Measurements from ENCODE around the gene SPACDR. TPM values are rescaled to one million over a fixed set of nuclear protein-coding genes. Genes with fewer than 3 reads are reported as not detected.

SPACDR gene
- polyA plus RNA-seq, 3 donors: 0.99 to 2.0 (median 1.4) TPM

DNA sequence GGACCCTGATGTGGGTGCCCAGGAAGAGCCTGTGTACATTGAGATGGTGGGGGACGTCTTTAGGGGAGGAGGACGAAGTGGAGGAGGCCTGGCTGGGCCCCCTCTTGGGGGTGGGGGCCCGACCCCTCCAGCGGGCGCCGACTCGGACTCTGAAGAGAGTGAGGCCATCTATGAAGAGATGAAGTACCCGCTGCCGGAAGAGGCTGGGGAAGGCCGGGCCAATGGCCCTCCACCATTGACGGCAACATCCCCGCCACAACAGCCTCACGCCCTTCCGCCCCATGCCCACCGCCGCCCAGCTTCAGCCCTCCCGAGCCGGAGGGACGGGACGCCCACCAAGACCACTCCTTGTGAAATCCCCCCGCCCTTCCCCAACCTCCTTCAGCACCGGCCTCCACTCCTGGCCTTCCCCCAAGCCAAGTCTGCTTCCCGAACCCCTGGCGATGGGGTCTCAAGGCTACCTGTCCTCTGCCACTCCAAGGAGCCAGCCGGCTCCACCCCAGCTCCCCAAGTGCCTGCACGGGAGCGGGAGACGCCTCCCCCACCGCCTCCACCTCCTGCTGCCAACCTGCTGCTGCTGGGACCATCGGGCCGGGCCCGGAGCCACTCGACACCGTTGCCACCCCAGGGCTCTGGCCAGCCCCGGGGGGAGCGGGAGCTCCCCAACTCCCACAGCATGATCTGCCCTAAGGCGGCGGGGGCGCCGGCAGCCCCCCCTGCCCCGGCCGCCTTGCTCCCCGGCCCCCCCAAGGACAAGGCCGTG lies 24.5 kb upstream of the SPACDR start:
- DNase-seq (ENCODE audit: extremely low read depth in 1 of 11, low read depth in 9 of 11, low spot score in 4 of 11): no peak

- DNase-seq (ENCODE audit: extremely low read depth in 1 of 11, low read depth in 9 of 11, low spot score in 4 of 11): no peak
Observed at GRCh38 chr7:100486753-100487446, 22.8 kb upstream of the SPACDR start.

DNA sequence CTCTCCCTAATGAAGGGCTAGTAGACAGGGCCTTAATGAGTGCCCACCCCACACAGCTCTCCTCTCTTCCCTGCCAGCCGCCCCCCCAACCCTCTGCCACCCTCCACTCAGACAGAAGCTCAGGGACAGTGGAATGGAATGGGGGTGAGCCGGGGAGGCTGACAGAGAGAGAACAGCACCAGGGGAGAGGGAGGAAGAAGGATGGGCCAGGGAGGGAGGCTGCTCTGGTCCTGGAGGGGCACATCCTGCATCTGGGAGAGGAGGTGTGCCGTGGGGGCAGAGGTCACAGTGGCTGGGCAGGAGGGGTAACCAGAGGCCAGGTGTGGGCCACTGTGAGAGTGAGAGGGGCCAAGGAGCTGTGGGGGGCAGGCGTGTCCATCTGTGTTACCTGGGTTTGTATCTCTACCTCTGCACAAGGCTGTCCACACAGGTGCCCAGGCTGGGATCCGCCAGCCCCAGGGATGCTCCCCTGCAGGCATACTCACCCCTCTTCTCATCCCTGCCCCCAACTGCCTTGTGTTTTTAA lies 22.1 kb upstream of the SPACDR start:
- no peak for DNase-seq (ENCODE audit: extremely low read depth in 1 of 11, low read depth in 9 of 11, low spot score in 4 of 11)

DNA sequence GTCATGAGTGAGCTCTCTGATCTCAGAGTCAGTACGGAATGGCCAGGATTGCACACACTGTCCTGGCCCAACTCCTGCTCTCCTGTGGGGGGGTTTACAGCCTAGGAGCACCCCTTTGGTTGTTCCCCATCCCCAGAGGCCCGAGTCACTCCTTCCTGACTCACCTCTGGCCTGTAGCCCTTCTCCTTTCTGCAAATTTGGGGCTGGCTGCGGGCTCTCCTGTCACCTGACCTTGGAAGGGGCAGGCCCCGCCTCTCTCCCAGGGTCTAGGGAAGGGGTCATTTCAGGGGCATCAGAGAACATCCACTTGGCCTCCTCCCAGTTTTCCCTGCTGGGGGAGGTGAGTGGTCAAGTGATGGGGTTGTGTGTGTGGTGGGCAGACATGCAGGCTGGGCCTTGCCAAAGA lies 21.4 kb upstream of the SPACDR start:
- no peak for DNase-seq (ENCODE audit: extremely low read depth in 1 of 11, low read depth in 9 of 11, low spot score in 4 of 11)

GRCh38 chr7:100484673-100485045 lies 20.6 kb upstream of the SPACDR start:
- no peak for DNase-seq (ENCODE audit: extremely low read depth in 1 of 11, low read depth in 9 of 11, low spot score in 4 of 11)

DNA sequence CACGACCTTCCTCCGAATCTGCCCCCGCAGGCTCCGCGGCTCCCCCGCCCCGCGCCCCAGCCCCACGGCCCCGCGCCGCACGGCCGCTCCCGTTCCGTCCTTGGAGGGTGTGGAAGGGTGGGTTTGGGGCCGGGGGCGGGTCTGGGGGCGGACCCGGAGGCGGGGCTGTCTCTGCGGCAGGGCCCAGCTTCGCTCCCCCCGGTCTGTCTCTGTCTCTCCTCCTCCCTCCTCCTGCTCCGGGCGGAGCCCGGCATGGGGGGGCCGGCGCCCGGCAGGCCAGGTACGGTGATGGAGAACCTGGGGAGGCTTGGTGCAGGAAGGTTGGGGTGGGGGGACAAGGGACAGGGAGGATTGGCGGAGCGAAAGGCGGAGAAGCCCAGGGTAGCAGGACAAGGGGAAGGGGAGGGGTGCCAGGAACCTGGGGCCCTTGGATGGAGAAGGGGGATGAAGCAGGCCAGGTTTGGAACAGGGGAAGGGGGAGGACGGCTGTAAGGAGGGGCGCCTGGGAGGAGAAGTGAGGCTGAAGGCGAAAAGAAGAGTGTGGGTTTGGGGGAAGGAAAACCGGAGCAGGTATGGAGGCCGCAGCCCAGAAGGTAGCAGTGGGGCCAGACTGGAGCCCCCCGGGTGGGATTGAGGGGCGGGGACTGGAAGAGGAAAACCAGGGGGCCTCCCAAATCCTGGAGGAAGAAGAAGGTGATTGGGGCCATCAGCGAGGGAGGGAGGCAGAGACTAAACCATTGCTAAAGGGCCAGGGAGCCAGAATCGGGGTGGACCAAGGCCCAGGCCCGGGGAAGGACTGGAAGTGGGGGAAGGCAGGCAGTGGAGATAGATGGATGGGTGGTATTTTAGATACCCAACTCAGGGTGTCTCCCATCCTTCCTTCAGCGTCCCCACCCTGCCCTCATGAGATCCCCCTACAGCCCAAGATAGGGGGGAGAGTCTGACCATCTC lies 19.9 kb upstream of the SPACDR start, which contains the start of gene NYAP1:
NYAP1 (plus strand) TSS at position 206 of the 951 bp plus-strand sequence. CDS start 1,385 bp downstream, outside the sequence.
- peak in 4 of 11 donors; percentile 50 to 63 (median 56) for DNase-seq (ENCODE audit: extremely low read depth in 1 of 11, low read depth in 9 of 11, low spot score in 4 of 11)

GRCh38 chr7:100483090-100483721 lies 19.1 kb upstream of the SPACDR start:
- DNase-seq (ENCODE audit: extremely low read depth in 1 of 11, low read depth in 9 of 11, low spot score in 4 of 11): peak in 5 of 11 donors; percentile 53 to 71 (median 66)

- no peak for DNase-seq (ENCODE audit: extremely low read depth in 1 of 11, low read depth in 9 of 11, low spot score in 4 of 11)
Observed at GRCh38 chr7:100482728-100483089, 18.6 kb upstream of the SPACDR start.

DNA sequence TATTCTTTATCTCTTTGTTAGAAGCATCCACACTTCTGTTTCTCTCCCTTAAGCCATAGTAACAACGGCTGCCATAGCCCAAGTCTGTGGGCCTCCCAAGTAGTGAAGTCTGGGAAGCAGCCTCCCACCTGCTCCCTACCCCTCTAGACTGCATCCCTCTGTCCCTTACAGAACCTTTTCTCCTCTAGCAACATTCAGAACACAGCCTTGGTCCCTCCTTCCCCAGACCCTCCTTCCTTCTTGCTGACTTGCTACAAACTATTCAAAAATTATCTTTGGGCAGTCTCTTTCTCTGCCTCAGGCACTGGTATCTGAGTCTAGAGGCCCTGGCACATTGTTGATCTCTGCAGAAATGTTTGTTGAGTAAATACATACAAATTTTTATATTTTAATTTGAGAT lies 17.4 kb upstream of the SPACDR start:
- DNase-seq (ENCODE audit: extremely low read depth in 1 of 11, low read depth in 9 of 11, low spot score in 4 of 11): no peak

GRCh38 chr7:100478958-100479660 lies 15.0 kb upstream of the SPACDR start, which contains the start of gene TSC22D4:
Gene TSC22D4 (minus strand): TSS chr7:100479214. CDS start chr7:100478038, 1,176 bp downstream.
- peak; percentile 79 to 92 (median 87) for DNase-seq (ENCODE audit: extremely low read depth in 1 of 11, low read depth in 9 of 11, low spot score in 4 of 11)

DNA sequence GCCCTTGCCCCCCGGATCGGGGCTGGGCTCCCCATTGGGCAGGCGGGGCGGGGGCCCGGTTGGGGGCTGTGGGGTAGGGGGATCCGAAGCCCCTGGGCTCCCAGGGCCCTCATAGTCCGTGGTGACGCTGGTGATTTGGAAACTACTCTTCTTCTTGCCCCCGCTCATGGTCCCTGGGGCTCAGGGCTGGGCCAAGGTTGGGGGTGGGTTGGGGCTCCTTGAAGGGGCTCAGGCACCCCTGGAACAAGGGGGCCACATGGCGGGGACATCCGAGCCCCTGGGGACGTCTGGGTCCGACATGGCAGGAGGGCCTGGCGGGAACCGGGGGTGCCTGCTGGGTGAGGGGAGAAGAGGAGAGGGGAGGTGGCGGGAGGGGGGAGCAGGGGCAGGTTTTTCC lies 13.8 kb upstream of the SPACDR start:
- DNase-seq (ENCODE audit: extremely low read depth in 1 of 11, low read depth in 9 of 11, low spot score in 4 of 11): no peak

DNA sequence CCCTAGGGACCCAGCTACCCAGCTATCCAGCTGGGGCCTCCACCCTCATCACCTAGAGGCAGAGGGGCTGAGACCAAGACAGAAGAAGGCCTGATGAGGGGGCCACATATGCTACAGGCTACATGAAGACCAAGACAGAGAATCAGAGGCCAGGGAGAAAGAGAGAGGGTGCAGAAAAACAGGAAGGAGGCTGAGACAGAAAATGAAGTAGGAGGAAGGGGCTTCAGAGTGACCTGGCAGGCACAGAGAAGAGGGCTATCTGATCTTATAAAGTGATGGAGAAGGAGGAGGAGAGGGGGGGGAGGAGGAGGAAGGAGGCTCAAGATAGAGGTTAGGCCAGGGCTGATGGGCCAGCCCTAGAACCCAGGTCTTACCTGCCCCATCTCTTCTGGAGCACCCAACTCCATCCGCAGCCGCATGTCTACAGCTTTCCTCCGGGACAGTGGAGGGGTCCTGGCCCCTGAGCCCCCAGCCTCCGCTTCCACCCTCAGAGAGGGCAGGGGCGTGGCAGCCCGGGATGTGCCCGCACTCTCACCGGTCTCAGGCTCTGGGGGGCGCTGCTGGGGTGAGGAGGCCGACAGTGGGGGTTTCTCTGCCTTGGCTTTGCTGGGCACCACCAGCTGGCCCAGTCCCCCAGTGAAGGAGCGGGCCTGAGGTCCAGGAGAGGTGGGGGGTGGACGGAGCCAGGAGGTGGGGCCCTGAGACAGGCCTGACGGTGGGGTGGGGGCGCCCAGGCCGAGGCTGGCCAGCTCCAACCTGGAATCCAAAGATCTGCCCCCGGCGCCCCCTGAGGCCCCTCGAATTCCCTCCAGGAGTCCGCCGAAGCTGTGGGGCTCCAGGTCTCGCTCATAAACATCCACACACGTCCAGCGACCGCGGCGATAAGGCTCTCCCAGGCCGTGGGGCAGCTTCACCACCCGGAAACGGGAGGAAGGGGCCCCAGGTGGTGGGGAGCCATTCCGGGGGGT lies 13.1 kb upstream of the SPACDR start:
- DNase-seq (ENCODE audit: extremely low read depth in 1 of 11, low read depth in 9 of 11, low spot score in 4 of 11): no peak

GRCh38 chr7:100476101-100476780 lies 12.2 kb upstream of the SPACDR start:
- DNase-seq (ENCODE audit: extremely low read depth in 1 of 11, low read depth in 9 of 11, low spot score in 4 of 11): no peak

GRCh38 chr7:100475549-100475948 lies 11.5 kb upstream of the SPACDR start:
- DNase-seq (ENCODE audit: extremely low read depth in 1 of 11, low read depth in 9 of 11, low spot score in 4 of 11): no peak

- no peak for DNase-seq (ENCODE audit: extremely low read depth in 1 of 11, low read depth in 9 of 11, low spot score in 4 of 11)
Observed at GRCh38 chr7:100472854-100473499, 8.9 kb upstream of the SPACDR start.
